Panc1 (cell line): ENCODE measurements around the gene C11orf52. TPM values are rescaled to one million over a fixed set of nuclear protein-coding genes. Genes with fewer than 3 reads are reported as not detected.

Source experiments
- ATAC-seq: fragments of 200-7000 bp; cut with Tn5 transposase; 2 replicates; pipeline ENCODE4 v1.9.1; 2020; ENCODE audit warnings: mild to moderate bottlenecking, moderate library complexity
- BruUV-seq: library from RNA; stranded (reverse); fragments of 400-500 nt; replicated peaks from 2 replicates; lab custom pipeline; 2021; lab: Mats Ljungman, UMichigan
- CTCF ChIA-PET: fragments of 300-600 bp; sonication (Branson Sonifier 250); formaldehyde crosslinking; loops from one replicate; lab custom pipeline; 2022; ENCODE audit warnings: antibody characterized with exemption; lab: Charles Lee
- POLR2A ChIA-PET: fragments of 300-600 bp; sonication (Branson Sonifier 250); formaldehyde crosslinking; loops from one replicate; lab custom pipeline; 2022; ENCODE audit warnings: antibody characterized with exemption; lab: Charles Lee
- DNase-seq: peaks from one replicate; pipeline ENCODE4 v3.0.0-alpha.2; 2010; ENCODE audit warnings: low read depth, low spot score
- H3K27ac ChIP-seq: 2 replicates; pipeline ENCODE4 v1.5.1; 2011; ENCODE audit warnings: mild to moderate bottlenecking, low read length, inconsistent platforms
- H3K27me3 ChIP-seq: fragments of 200-500 bp; sonication (Bioruptor generic); 2 replicates; pipeline ENCODE4 v1.6.0; 2014; ENCODE audit warnings: low read length, inconsistent platforms; ENCODE audit not compliant: control insufficient read depth, insufficient read depth
- H3K36me3 ChIP-seq: fragments of 200-500 bp; sonication (Bioruptor generic); 2 replicates; pipeline ENCODE4 v1.5.1; 2014; ENCODE audit warnings: inconsistent platforms, mild to moderate bottlenecking, low read length, moderate library complexity; ENCODE audit not compliant: control insufficient read depth, insufficient read depth
- H3K4me1 ChIP-seq: 2 replicates; pipeline ENCODE4 v1.5.1; 2011; ENCODE audit warnings: inconsistent platforms, mild to moderate bottlenecking, low read length, moderate library complexity; ENCODE audit not compliant: control insufficient read depth, insufficient read depth
- H3K4me3 ChIP-seq, 2 experiments: 2 replicates each; pipeline ENCODE4 v1.5.1; 2011 to 2012; ENCODE audit warnings: low read depth in 2 of 2, low read length in 2 of 2, mild to moderate bottlenecking in 2 of 2, inconsistent platforms in 1 of 2, moderate library complexity in 1 of 2
- H3K9me3 ChIP-seq: fragments of 200-500 bp; sonication (Bioruptor generic); 2 replicates; pipeline ENCODE4 v1.5.1; 2014; ENCODE audit warnings: low read depth, mild to moderate bottlenecking, inconsistent platforms, low read length, moderate library complexity; ENCODE audit not compliant: control insufficient read depth, insufficient read depth
- CTCF ChIP-seq: fragments of 450-650 bp; IDR thresholded peaks from 2 replicates; pipeline ENCODE4 v1.5.1; 2017; ENCODE audit warnings: mild to moderate bottlenecking
- POLR2AphosphoS5 ChIP-seq: IDR thresholded peaks from 2 replicates; pipeline ENCODE4 v1.6.1; 2012; ENCODE audit warnings: mild to moderate bottlenecking, low read depth, low read length, moderate library complexity
- REST ChIP-seq, 2 experiments: IDR thresholded peaks; 2 replicates each; pipeline ENCODE4 v1.6.1; 2011 to 2012; ENCODE audit warnings: low read depth in 2 of 2, control low read depth in 1 of 2, low read length in 1 of 2, mild to moderate bottlenecking in 1 of 2, moderate library complexity in 1 of 2; ENCODE audit not compliant: insufficient read depth in 1 of 2
- SIN3A ChIP-seq: IDR thresholded peaks from 2 replicates; pipeline ENCODE4 v1.6.1; 2012; ENCODE audit warnings: low read depth, mild to moderate bottlenecking, low read length, moderate library complexity, borderline replicate concordance; ENCODE audit not compliant: insufficient read depth
- TCF7L2 ChIP-seq: IDR thresholded peaks from 2 replicates; pipeline ENCODE4 v1.6.1; 2011; ENCODE audit warnings: mild to moderate bottlenecking, low read depth, low read length, inconsistent platforms
- in situ Hi-C: cut with HindIII; loops from 2 replicates; pipeline ENCODE4 v1.10.0; 2016; ENCODE audit warnings: low sequenced_read_pairs, low pct_unique_long_range_greater_than_20kb
- intact Hi-C: fragments of 100-400 bp; cut with micrococcal nuclease; formaldehyde crosslinking; loops from one replicate; pipeline ENCODE4 v1.10.0; 2022; ENCODE audit not compliant: unreplicated experiment
- total RNA-seq: library from RNA; stranded (reverse); gene quantifications from one replicate; pipeline ENCODE4 v1.2.1, GENCODE V29; 2021; ENCODE audit not compliant: unreplicated experiment

C11orf52 gene
- total RNA-seq, 1 experiment from 2014 or later: not detected

GRCh38 chr11:111921541-111922230 is 3.0 kb downstream of the C11orf52 start:
- Histone ChIP-seq H3K9me3 (no peaks in the 10 kb centered on the region), H3K4me1 (peaks cover 11% of the 10 kb centered on the region; the same call in 1 of the 2 replicates), H3K36me3 (no peaks in the 10 kb centered on the region), H3K27ac (no peak overlapping the region), H3K4me3 (no peak overlapping the region), H3K27me3 (no peaks in the 10 kb centered on the region)
- ATAC-seq (no peak), DNase-seq (no peak)
- ChIA-PET POLR2A (no interaction called here), CTCF (no interaction called here)
- intact Hi-C loops (no loop called here), in situ Hi-C loops (no loop called here)
- TF ChIP-seq SIN3A (no peak), REST (IDR thresholded peaks at IDR 0.05; ENCODE audit: insufficient read depth in 1 of 2, low read depth in 2 of 2, low read length in 1 of 2) (no peak), CTCF (no peak), POLR2AphosphoS5 (no peak), TCF7L2 (no peak)
- no TSS peak for BruUV-seq

- no peak overlapping the region for H3K27ac ChIP-seq
- POLR2A ChIA-PET: no interaction called here
- H3K36me3 ChIP-seq: no peaks in the 10 kb centered on the region
- CTCF ChIA-PET: no interaction called here
- H3K27me3 ChIP-seq: no peaks in the 10 kb centered on the region
- intact Hi-C loops: no loop called here
- in situ Hi-C loops: no loop called here
- no TSS peak for BruUV-seq
- H3K4me3 ChIP-seq: no peak overlapping the region
- peaks cover 13% of the 10 kb centered on the region; the same call in 1 of the 2 replicates for H3K4me1 ChIP-seq
- no peaks in the 10 kb centered on the region for H3K9me3 ChIP-seq
- no peak for TF ChIP-seq TCF7L2
- TF ChIP-seq SIN3A: no peak
- TF ChIP-seq REST (IDR thresholded peaks at IDR 0.05; ENCODE audit: insufficient read depth in 1 of 2, low read depth in 2 of 2, low read length in 1 of 2): no peak
- no peak for TF ChIP-seq CTCF
- no peak for TF ChIP-seq POLR2AphosphoS5
- ATAC-seq (no peak), DNase-seq (no peak)
Measured at GRCh38 chr11:111922803-111923202, 4.1 kb downstream of the C11orf52 start.
